Central memory CD8-positive, alpha-beta T cell (primary cell): ENCODE measurements around the gene AGR2.

ENCODE experiments used
- ATAC-seq: fragments of 150-1000 bp; cut with Tn5 transposase; replicated peaks from 2 replicates; pipeline ENCODE4 v1.10.0; 2022; ENCODE audit warnings: mild to moderate bottlenecking, moderate FRiP score, moderate number of reproducible peaks; ENCODE audit not compliant: poor library complexity, severe bottlenecking; ENCODE audit errors: extremely low read depth
- DNase-seq, 2 donors: peaks; one replicate each; pipeline ENCODE4 v3.0.0; 2021; ENCODE audit warnings: low spot score in 2 of 2
- H3K27ac Mint-ChIP-seq: one replicate; pipeline ENCODE4 v1.8.0; 2022; ENCODE audit warnings: low read depth, mild to moderate bottlenecking, moderate library complexity, mixed read lengths
- H3K27me3 Mint-ChIP-seq: one replicate; pipeline ENCODE4 v1.8.0; 2022; ENCODE audit warnings: mixed read lengths
- H3K36me3 Mint-ChIP-seq: one replicate; pipeline ENCODE4 v1.8.0; 2022; ENCODE audit warnings: mild to moderate bottlenecking, moderate library complexity, mixed read lengths; ENCODE audit not compliant: insufficient read depth
- H3K4me1 Mint-ChIP-seq: one replicate; pipeline ENCODE4 v1.8.0; 2022; ENCODE audit warnings: mixed read lengths
- H3K4me3 Mint-ChIP-seq: one replicate; pipeline ENCODE4 v1.8.0; 2022; ENCODE audit warnings: mild to moderate bottlenecking, moderate library complexity, mixed read lengths
- H3K9me3 Mint-ChIP-seq: one replicate; pipeline ENCODE4 v1.8.0; 2022; ENCODE audit warnings: mixed read lengths

AGR2 gene

DNA sequence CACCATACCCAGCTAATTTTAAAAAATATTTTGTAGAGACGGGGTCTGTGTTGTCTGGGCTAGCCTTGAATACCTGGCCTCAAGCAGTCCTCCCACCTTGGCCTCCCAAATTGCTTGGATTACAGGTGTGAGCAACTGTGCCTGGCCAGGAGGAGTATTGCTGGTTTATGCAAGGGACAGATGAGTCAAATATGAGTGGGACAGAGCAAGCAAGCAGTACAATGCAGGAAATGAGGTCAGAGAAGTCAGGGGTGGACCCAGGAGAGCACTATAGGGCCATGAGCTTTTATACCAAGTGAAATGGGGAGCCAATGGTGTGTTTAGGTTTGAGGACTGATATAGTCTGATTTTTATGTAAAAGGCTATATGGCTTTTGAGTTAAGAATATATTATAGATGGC is 45.0 kb downstream of the AGR2 start:
- Mint-ChIP-seq H3K27ac (no peak overlapping the region), H3K27me3 (peaks cover 31% of the 10 kb centered on the region), H3K9me3 (no peaks in the 10 kb centered on the region), H3K4me1 (peaks cover 1% of the 10 kb centered on the region), H3K36me3 (no peaks in the 10 kb centered on the region), H3K4me3 (no peak overlapping the region)
- DNase-seq, result no peak
- ATAC-seq, result no peak

- H3K27ac Mint-ChIP-seq, result no peak overlapping the region
- no peaks in the 10 kb centered on the region for H3K36me3 Mint-ChIP-seq
- H3K4me3 Mint-ChIP-seq, result no peak overlapping the region
- no peaks in the 10 kb centered on the region for H3K9me3 Mint-ChIP-seq
- ATAC-seq (no peak), DNase-seq (no peak)
- peaks cover 41% of the 10 kb centered on the region for H3K27me3 Mint-ChIP-seq
- peaks cover 10% of the 10 kb centered on the region for H3K4me1 Mint-ChIP-seq
These were observed 45.9 kb downstream of the AGR2 start for GRCh38 chr7:16758631-16759611.

- no peaks in the 10 kb centered on the region for H3K36me3 Mint-ChIP-seq
- H3K4me3 Mint-ChIP-seq, result no peak overlapping the region
- peaks cover 11% of the 10 kb centered on the region for H3K4me1 Mint-ChIP-seq
- H3K27ac Mint-ChIP-seq, result no peak overlapping the region
- ATAC-seq (no peak), DNase-seq (no peak)
- H3K9me3 Mint-ChIP-seq, result no peaks in the 10 kb centered on the region
- H3K27me3 Mint-ChIP-seq, result peaks cover 41% of the 10 kb centered on the region
These were observed 46.8 kb downstream of the AGR2 start for GRCh38 chr7:16758036-16758435.

DNA sequence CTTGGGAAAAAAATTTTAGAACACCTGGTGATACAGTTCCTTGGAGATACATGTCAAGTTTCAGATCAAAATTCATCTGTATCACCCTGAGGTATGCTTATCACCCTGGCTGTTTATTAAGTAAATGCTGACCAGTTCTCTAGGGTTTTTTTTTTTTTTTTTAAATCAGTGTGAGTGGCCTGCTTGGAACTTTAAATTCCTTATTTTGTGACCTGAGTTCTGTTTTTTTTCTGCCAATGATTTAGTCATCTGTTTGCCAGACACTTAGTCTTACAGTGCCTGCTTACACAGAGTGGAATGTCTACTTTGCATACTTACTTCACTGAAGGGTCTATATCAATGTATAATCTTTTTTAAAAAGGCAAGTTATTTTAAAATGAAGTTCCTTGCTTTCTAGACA is 49.4 kb downstream of the AGR2 start:
- ATAC-seq, result no peak
- no peaks in the 10 kb centered on the region for H3K36me3 Mint-ChIP-seq
- peak overlapping the region; percentile 83 for H3K4me3 Mint-ChIP-seq
- no peak for DNase-seq
- H3K27me3 Mint-ChIP-seq, result peaks cover 53% of the 10 kb centered on the region
- H3K27ac Mint-ChIP-seq, result no peak overlapping the region
- no peaks in the 10 kb centered on the region for H3K9me3 Mint-ChIP-seq
- peaks cover 11% of the 10 kb centered on the region for H3K4me1 Mint-ChIP-seq

DNA sequence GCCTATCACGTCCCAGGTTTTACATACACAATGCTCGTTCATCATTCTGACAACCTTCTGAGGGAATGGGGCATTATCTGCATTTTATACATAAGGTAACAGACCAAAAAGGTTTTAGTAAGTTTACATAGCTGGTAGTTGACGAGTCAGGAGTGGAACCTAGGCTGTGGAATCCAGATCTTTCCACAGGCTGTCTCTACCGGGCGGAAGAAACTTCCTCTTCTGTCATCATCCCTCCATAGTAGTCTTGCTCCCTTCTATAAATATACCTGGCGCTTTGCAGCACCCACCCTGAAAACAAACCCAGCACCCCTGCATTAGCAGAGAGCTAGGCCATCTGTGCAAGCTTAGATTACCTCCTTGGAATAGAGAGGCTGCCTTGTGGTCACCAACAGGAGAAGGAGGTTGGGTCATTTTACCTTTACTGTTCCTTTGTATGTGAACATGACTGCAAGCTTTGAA is 49.9 kb downstream of the AGR2 start:
- no peaks in the 10 kb centered on the region for H3K9me3 Mint-ChIP-seq
- H3K36me3 Mint-ChIP-seq, result no peaks in the 10 kb centered on the region
- peaks cover 48% of the 10 kb centered on the region for H3K27me3 Mint-ChIP-seq
- H3K4me1 Mint-ChIP-seq, result peaks cover 11% of the 10 kb centered on the region
- no peak for ATAC-seq
- no peak overlapping the region for H3K27ac Mint-ChIP-seq
- no peak for DNase-seq
- H3K4me3 Mint-ChIP-seq, result peak overlapping the region; percentile 83

GRCh38 chr7:16753932-16754855 is 50.6 kb downstream of the AGR2 start:
- no peak overlapping the region for H3K27ac Mint-ChIP-seq
- H3K27me3 Mint-ChIP-seq, result peaks cover 46% of the 10 kb centered on the region
- DNase-seq, result no peak
- peak; percentile 22 for ATAC-seq
- peaks cover 11% of the 10 kb centered on the region for H3K4me1 Mint-ChIP-seq
- H3K9me3 Mint-ChIP-seq, result no peaks in the 10 kb centered on the region
- no peaks in the 10 kb centered on the region for H3K36me3 Mint-ChIP-seq
- peak overlapping the region; percentile 83 for H3K4me3 Mint-ChIP-seq

- Mint-ChIP-seq H3K36me3 (no peaks in the 10 kb centered on the region), H3K9me3 (no peaks in the 10 kb centered on the region), H3K27ac (no peak within 1 kb of the TSS), H3K4me3 (peak within 1 kb of the TSS; percentile 83), H3K4me1 (peaks cover 11% of the 10 kb centered on the region), H3K27me3 (peaks cover 46% of the 10 kb centered on the region)
- DNase-seq (no peak), ATAC-seq (peak; percentile 59)
These were observed 51.5 kb downstream of the AGR2 start, which contains the start of gene TSPAN13 for GRCh38 chr7:16753102-16753931. Gene TSPAN13 (plus strand): TSS chr7:16753755. CDS start chr7:16753968, 213 bp downstream.

DNA sequence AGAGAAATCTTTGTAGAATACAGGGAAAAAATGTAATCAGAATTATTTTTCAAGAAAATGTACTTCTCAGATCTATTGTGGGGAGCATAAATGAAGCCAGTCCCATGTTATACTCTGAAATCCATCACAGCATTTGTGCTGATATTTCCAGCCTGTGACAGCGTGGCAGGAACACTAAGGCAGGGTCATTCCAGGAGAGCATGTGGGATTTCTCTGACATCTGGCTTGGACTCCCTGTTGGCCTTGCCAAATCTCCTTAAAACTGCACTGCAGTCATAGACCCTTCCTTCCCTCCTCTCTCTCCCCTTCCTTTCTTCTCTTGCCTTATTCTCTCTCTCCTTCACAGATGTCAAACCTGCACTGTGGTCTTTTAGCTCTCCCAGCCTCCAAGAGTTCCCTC is 57.7 kb downstream of the AGR2 start:
- no peak overlapping the region for H3K4me3 Mint-ChIP-seq
- H3K27ac Mint-ChIP-seq, result no peak overlapping the region
- H3K9me3 Mint-ChIP-seq, result no peaks in the 10 kb centered on the region
- peaks cover 3% of the 10 kb centered on the region for H3K36me3 Mint-ChIP-seq
- peaks cover 13% of the 10 kb centered on the region for H3K27me3 Mint-ChIP-seq
- no peaks in the 10 kb centered on the region for H3K4me1 Mint-ChIP-seq
- no peak for DNase-seq
- no peak for ATAC-seq

GRCh38 chr7:16745645-16746044 is 59.2 kb downstream of the AGR2 start:
- ATAC-seq, result no peak
- Mint-ChIP-seq H3K27me3 (no peaks in the 10 kb centered on the region), H3K4me1 (no peaks in the 10 kb centered on the region), H3K27ac (no peak overlapping the region), H3K4me3 (no peak overlapping the region), H3K9me3 (no peaks in the 10 kb centered on the region), H3K36me3 (peaks cover 3% of the 10 kb centered on the region)
- DNase-seq, result no peak

- no peak overlapping the region for H3K4me3 Mint-ChIP-seq
- DNase-seq (no peak), ATAC-seq (no peak)
- no peaks in the 10 kb centered on the region for H3K9me3 Mint-ChIP-seq
- H3K27me3 Mint-ChIP-seq, result no peaks in the 10 kb centered on the region
- H3K27ac Mint-ChIP-seq, result no peak overlapping the region
- H3K36me3 Mint-ChIP-seq, result peaks cover 3% of the 10 kb centered on the region
- no peaks in the 10 kb centered on the region for H3K4me1 Mint-ChIP-seq
These were observed 60.1 kb downstream of the AGR2 start for GRCh38 chr7:16744518-16745250.

- Mint-ChIP-seq H3K4me1 (no peaks in the 10 kb centered on the region), H3K9me3 (no peaks in the 10 kb centered on the region), H3K27ac (no peak overlapping the region), H3K27me3 (no peaks in the 10 kb centered on the region), H3K36me3 (peaks cover 3% of the 10 kb centered on the region), H3K4me3 (no peak overlapping the region)
- ATAC-seq, result no peak
- DNase-seq, result no peak
These were observed 61.6 kb downstream of the AGR2 start for GRCh38 chr7:16743236-16743635.
